GM19397 (cell line): ENCODE measurements around the gene FGFBP3.
"Not testable (repeated sequence)": the region's sequence is repeated elsewhere in the genome, so short reads cannot be mapped to it uniquely, and the experiment has no call there.

Experiments
- ATAC-seq: cut with Tn5 transposase; IDR thresholded peaks from one replicate; pipeline ENCODE4 v1.9.1; 2021; ENCODE audit warnings: mild to moderate bottlenecking, moderate library complexity; ENCODE audit not compliant: unreplicated experiment

FGFBP3 gene

GRCh38 chr10:91901784-91902677 is 7.3 kb downstream of the FGFBP3 start:
- no peak for ATAC-seq

- no peak for ATAC-seq
Observed at GRCh38 chr10:91897421-91897820, 11.9 kb downstream of the FGFBP3 start.

DNA sequence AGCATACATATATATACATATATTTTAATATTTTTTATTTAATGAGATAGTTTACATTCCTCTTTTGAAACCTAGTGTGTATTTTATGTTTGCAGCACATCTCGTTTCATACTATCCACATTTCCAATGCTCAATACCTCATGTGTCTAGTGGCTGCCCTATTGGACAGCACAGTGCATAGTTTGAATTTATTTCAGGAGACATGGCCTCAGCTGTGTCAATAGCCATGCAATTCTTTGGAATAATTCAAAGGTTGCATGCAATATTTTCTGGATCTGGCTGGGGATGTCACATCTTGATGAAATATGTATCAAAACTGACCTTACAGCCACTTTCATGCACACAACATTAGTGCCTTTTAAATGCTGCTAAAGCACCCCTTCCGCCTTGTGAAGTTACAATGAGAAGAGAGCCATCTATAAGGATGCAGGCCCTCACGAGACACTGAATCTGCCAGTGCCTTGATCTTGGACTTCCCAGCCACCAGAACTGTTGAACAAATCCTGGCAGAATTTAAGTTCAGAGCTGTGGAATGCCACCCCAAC is 13.0 kb downstream of the FGFBP3 start:
- no peak for ATAC-seq

- ATAC-seq: not testable (repeated sequence)
Observed at GRCh38 chr10:91894261-91894685, 15.0 kb downstream of the FGFBP3 start.

DNA sequence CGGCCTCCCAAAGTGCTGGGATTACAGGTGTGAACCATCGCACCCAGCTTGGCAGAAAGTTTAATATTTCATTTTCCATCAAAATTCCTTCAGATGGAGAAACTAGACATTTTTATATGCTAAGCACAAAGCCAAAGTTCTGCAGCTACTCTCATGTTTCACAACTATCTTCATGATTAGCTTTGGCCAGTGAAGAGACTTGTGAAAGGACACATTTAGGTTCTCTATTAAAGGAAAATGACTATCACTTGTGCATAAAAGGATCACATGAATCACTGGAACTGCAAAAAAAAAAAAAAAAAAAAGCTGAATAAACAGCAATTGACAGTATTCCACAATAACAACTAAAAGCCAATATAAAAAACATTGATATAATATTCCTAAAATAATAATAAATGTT is 16.2 kb downstream of the FGFBP3 start:
- ATAC-seq: no peak

DNA sequence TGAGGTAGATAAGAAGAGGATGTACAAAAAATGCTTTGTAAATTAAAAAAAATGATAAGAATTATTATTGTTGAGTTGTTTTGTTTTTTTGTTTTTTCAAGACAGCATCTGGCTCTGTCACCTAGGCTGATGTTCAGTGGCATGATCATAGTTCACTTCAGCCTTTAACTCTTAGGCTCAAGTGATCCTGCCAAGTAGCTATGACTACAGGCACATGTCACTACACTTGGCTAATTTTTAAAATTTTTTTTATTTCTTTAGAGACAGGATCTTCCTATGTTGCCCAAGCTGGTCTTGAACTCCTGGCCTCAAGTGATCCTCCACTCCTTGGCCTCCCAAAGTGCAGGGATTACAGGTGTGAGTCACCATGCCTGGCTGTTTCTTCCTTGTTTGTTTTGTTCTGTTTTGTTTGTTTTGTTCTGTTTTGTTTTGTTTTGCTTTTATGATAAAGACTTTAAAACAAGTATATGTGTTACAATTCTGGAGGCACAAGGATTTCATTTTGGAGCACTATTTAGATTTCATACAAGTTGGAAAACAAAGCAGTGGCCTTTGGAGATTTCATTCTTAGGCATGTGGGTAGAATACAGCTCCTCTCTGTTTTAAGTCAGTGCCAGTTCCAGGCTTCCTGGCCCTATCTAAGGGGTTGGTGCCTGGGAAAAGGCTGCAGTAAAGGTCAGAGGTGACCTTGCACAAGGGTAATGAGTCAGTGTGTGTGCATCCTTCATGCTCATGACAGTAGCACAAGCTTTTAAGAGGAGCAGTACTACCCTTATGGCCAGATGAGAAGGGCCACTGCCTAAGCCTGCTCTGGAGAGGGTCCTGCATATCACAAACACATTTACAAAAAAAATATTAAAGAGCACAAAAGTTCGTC is 17.9 kb downstream of the FGFBP3 start:
- ATAC-seq: no peak

GRCh38 chr10:91887272-91888076 is 21.8 kb downstream of the FGFBP3 start:
- no peak for ATAC-seq

DNA sequence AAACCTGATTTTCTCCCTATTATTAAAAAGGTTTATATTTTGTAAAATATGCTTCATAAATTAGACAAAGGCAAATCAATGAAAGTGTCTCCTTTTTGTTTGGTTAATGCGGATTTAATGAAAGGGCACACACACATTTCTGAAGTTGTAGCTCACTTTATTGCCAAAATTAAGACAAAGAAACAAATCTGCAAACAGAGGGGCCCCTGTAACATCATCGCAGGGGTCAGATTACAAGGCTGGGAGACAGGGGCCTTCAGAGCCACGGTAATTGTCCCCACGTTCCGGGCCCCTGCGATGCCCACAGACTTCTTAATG is 22.4 kb downstream of the FGFBP3 start:
- no peak for ATAC-seq

DNA sequence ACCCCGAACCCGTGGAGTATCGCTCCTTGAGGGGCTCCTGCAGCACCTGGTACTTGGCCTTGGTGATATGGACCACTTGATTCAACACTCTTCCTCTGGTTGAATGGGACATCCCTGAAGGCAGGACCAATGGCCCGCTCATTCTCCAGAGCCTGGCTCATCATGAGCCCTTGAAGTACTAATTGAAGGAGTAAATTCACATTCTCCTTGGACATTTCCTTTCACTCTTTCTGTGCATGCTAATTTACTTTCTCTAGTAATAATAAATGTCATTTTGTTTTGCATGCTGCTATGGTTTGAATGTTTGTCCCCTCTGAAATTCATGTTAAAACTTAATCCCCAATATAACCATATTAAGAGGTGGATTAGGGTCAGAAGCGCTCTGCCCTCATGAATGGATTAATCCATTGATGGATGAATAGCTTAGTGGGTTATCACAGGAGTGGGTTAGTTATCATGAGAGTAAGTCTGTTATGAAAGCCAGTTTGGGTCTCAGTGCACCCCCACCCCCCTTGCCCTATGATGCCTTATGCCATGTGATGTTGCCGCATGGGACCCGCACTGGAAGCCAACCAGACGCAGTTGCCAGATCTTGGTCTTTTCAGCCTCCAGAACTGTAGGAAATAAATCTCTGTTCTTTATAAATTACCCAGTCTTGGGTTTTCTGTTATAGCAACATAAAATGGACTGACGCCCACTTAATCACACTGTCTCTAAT is 23.8 kb downstream of the FGFBP3 start:
- ATAC-seq: no peak

GRCh38 chr10:91884536-91884935 is 24.8 kb downstream of the FGFBP3 start:
- ATAC-seq: no peak

GRCh38 chr10:91883549-91884444 is 25.5 kb downstream of the FGFBP3 start:
- ATAC-seq: no peak

DNA sequence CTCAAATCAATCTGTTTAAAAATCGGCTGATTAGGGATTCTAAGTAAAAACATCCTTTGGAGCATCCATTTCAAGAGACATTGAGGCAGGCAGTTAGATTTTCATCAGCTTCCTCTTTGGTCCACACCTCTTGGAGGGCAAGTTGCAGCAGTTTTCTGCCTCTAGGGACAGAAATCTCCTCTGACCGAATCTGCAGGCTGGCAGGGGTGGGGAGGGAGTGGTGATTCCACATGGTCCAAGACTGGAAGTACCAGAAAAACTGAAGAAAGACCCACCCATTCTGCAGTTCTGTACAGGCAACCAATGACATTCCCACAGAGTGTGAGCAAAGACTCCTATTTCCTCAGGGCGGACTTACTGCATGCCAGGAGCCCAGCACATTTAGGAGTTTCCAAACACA is 29.0 kb downstream of the FGFBP3 start:
- ATAC-seq: no peak

- no peak for ATAC-seq
Observed at GRCh38 chr10:91879515-91880170, 29.6 kb downstream of the FGFBP3 start.

GRCh38 chr10:91875779-91876178 is 33.5 kb downstream of the FGFBP3 start:
- no peak for ATAC-seq

GRCh38 chr10:91875156-91875555 is 34.1 kb downstream of the FGFBP3 start:
- ATAC-seq: no peak

DNA sequence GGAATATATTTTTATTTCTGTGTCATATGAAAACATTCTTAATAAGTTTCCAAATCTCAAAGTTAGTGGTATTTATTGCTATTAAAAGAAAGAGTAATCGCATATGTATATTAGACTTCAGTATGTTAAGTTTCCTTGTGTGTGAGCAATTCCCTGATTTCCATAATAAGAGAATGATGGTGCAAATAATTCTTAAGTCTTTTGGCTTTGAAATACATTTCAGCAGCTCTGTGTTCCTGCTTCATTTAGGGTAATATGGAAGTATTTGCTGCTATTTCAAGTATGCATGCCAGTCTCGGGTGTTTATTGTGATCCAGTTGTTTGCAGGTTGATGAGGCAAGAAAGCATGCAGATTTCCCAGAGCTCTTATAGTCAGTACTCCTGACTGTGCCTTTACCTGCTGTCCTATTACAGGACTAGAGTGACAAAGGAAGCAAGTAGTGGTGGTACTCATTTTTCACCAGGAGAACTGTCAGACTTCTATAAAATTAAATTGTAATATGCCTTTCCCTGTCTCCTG is 43.7 kb downstream of the FGFBP3 start:
- ATAC-seq: no peak

- ATAC-seq: no peak
Observed at GRCh38 chr10:91864744-91865143, 44.5 kb downstream of the FGFBP3 start.

DNA sequence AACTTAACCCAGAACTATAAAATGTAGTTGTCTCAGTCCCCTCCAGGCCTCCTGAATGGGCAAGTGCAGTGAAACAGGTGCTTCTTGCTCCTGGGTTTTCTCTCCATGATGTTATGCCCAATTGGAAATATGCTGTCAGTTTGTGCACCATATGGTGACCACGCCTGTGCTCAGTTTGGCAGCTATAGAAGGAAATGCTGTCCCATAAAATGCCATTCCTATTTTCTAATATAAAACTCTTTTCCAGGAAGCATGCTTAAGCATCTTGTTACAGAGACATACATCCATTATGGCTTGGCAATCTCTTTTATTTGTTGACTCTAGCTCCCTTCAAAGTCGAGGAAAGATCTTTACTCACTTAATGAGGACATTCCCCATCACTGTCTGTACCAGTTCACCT is 45.2 kb downstream of the FGFBP3 start:
- no peak for ATAC-seq
